ENCODE results near the gene OR4Q3. TPM values are rescaled to one million over a fixed set of nuclear protein-coding genes. Genes with fewer than 3 reads are reported as not detected.
"Not testable (repeated sequence)": the region's sequence is repeated elsewhere in the genome, so short reads cannot be mapped to it uniquely, and the experiment has no call there.

Gene OR4Q3
- total RNA-seq, 3 donors from 2014 or later (not counting 1 experiment from before 2014, with no cell fraction given) = not detected

GRCh38 chr14:19754172-19754571 is 10.8 kb downstream of the OR4Q3 start:
- Histone ChIP-seq H3K4me1 (ENCODE audit: control insufficient read depth, insufficient read depth, low read length) (no peaks in the 10 kb centered on the region), H3K4me3 (ENCODE audit: low read length) (no peak overlapping the region), H3K27me3 (ENCODE audit: control insufficient read depth, insufficient read depth, low read length) (no peaks in the 10 kb centered on the region), H3K36me3 (ENCODE audit: control insufficient read depth, insufficient read depth, low read length) (no peaks in the 10 kb centered on the region), H3K27ac (ENCODE audit: low read length) (no peak overlapping the region), H3K9me3 (ENCODE audit: control insufficient read depth, insufficient read depth, low read length) (no peaks in the 10 kb centered on the region)
- ATAC-seq (no peak), DNase-seq (no peak)
- Mint-ChIP-seq H3K27me3 (ENCODE audit: low read depth in 2 of 2) (no peaks in the 10 kb centered on the region), H3K9me3 (peaks cover 5 to 8% of the 10 kb centered on the region in 2 donors), H3K27ac (no peak overlapping the region), H3K36me3 (no peaks in the 10 kb centered on the region), H3K4me3 (no peak overlapping the region), H3K4me1 (no peaks in the 10 kb centered on the region)
- 10% methylated on average over 2 of the region's 2 CpGs for WGBS (ENCODE audit: insufficient coverage)
- intact Hi-C loops (cut with micrococcal nuclease) = no loop called here
- no peak for TF ChIP-seq CTCF (IDR thresholded peaks at IDR 0.05)

GRCh38 chr14:19771491-19771890 is 28.1 kb downstream of the OR4Q3 start:
- WGBS (ENCODE audit: insufficient coverage) = 55% methylated on average over 3 of the region's 3 CpGs
- H3K4me3 ChIP-seq (ENCODE audit: low read length); DNase-seq; intact Hi-C loops (cut with micrococcal nuclease); H3K4me1 Mint-ChIP-seq; H3K27ac Mint-ChIP-seq; H3K4me3 Mint-ChIP-seq; H3K4me1 ChIP-seq (ENCODE audit: control insufficient read depth, insufficient read depth, low read length); ATAC-seq; H3K27me3 ChIP-seq (ENCODE audit: control insufficient read depth, insufficient read depth, low read length); H3K9me3 ChIP-seq (ENCODE audit: control insufficient read depth, insufficient read depth, low read length); H3K36me3 ChIP-seq (ENCODE audit: control insufficient read depth, insufficient read depth, low read length); H3K27me3 Mint-ChIP-seq (ENCODE audit: low read depth in 2 of 2); H3K27ac ChIP-seq (ENCODE audit: low read length): not testable (repeated sequence)
- H3K9me3 Mint-ChIP-seq = peaks cover 14 to 15% of the 10 kb centered on the region in 2 donors
- H3K36me3 Mint-ChIP-seq = peaks cover 28% of the 10 kb centered on the region

GRCh38 chr14:19771895-19772430 is 28.6 kb downstream of the OR4Q3 start:
- Histone ChIP-seq H3K27me3 (ENCODE audit: control insufficient read depth, insufficient read depth, low read length) (no peaks in the 10 kb centered on the region), H3K36me3 (ENCODE audit: control insufficient read depth, insufficient read depth, low read length) (no peaks in the 10 kb centered on the region), H3K4me1 (ENCODE audit: control insufficient read depth, insufficient read depth, low read length) (no peaks in the 10 kb centered on the region), H3K9me3 (ENCODE audit: control insufficient read depth, insufficient read depth, low read length) (peaks cover 5% of the 10 kb centered on the region), H3K4me3 (ENCODE audit: low read length) (no peak overlapping the region), H3K27ac (ENCODE audit: low read length) (no peak overlapping the region)
- Mint-ChIP-seq H3K4me3 (no peak overlapping the region), H3K4me1 (no peaks in the 10 kb centered on the region), H3K9me3 (peaks cover 14 to 15% of the 10 kb centered on the region in 2 donors), H3K36me3 (peaks cover 28% of the 10 kb centered on the region), H3K27me3 (ENCODE audit: low read depth in 2 of 2) (no peaks in the 10 kb centered on the region), H3K27ac (no peak overlapping the region)
- ATAC-seq (no peak), DNase-seq (no peak)
- WGBS (ENCODE audit: insufficient coverage) = 88% methylated on average over 1 of the region's 1 CpG
- intact Hi-C loops (cut with micrococcal nuclease) = no loop called here
- TF ChIP-seq CTCF (IDR thresholded peaks at IDR 0.05) = no peak

- H3K27ac ChIP-seq (ENCODE audit: low read length); H3K4me3 Mint-ChIP-seq; H3K4me1 ChIP-seq (ENCODE audit: control insufficient read depth, insufficient read depth, low read length); H3K27me3 ChIP-seq (ENCODE audit: control insufficient read depth, insufficient read depth, low read length); H3K27me3 Mint-ChIP-seq (ENCODE audit: low read depth in 2 of 2); DNase-seq; H3K4me3 ChIP-seq (ENCODE audit: low read length); ATAC-seq; H3K9me3 ChIP-seq (ENCODE audit: control insufficient read depth, insufficient read depth, low read length); H3K36me3 ChIP-seq (ENCODE audit: control insufficient read depth, insufficient read depth, low read length); H3K27ac Mint-ChIP-seq; H3K4me1 Mint-ChIP-seq; intact Hi-C loops (cut with micrococcal nuclease): not testable (repeated sequence)
- peaks cover 25% of the 10 kb centered on the region for H3K36me3 Mint-ChIP-seq
- 0% methylated on average over 1 of the region's 2 CpGs for WGBS (ENCODE audit: insufficient coverage)
- peaks cover 14 to 15% of the 10 kb centered on the region in 2 donors for H3K9me3 Mint-ChIP-seq
Observed at GRCh38 chr14:19772454-19772853, 29.1 kb downstream of the OR4Q3 start.

GRCh38 chr14:19773204-19773603 is 29.8 kb downstream of the OR4Q3 start, which contains the start of gene OR4M1:
OR4M1 (plus strand) TSS chr14:19773504; CDS start chr14:19780323, 6,819 bp downstream.
- WGBS (ENCODE audit: insufficient coverage) = 7% methylated on average over 1 of the region's 1 CpG
- H3K4me3 Mint-ChIP-seq; H3K27me3 ChIP-seq (ENCODE audit: control insufficient read depth, insufficient read depth, low read length); intact Hi-C loops (cut with micrococcal nuclease); H3K27ac Mint-ChIP-seq; H3K27ac ChIP-seq (ENCODE audit: low read length); H3K9me3 ChIP-seq (ENCODE audit: control insufficient read depth, insufficient read depth, low read length); H3K4me3 ChIP-seq (ENCODE audit: low read length); H3K27me3 Mint-ChIP-seq (ENCODE audit: low read depth in 2 of 2); H3K4me1 ChIP-seq (ENCODE audit: control insufficient read depth, insufficient read depth, low read length); DNase-seq; H3K4me1 Mint-ChIP-seq; H3K36me3 ChIP-seq (ENCODE audit: control insufficient read depth, insufficient read depth, low read length); ATAC-seq: not testable (repeated sequence)
- Mint-ChIP-seq H3K9me3 (peaks cover 13 to 14% of the 10 kb centered on the region in 2 donors), H3K36me3 (peaks cover 20% of the 10 kb centered on the region)

Measured in natural killer cell (primary cell).